Stomach (tissue), 9 donors: Measurements from ENCODE around the gene ETFB. TPM values are rescaled to one million over a fixed set of nuclear protein-coding genes. Genes with fewer than 3 reads are reported as not detected.

ENCODE experiments used
- DNase-seq, 2 donors: peaks; one replicate each; pipeline versions ENCODE4 v3.0.0 to v3.0.0-alpha.2; 2013 to 2019
- H3K27ac ChIP-seq, 5 donors: fragments of 200-600 bp in 4 of 5; sonication (generic) in 4 of 5; one replicate each; pipeline ENCODE4 v1.5.1; 2013 to 2019; ENCODE audit warnings: mild to moderate bottlenecking in 1 of 5, moderate library complexity in 1 of 5
- H3K27me3 ChIP-seq, 3 donors: fragments of 200-600 bp; sonication (generic); one replicate each; pipeline ENCODE4 v1.5.1; 2017 to 2019; ENCODE audit warnings: mixed run types in 1 of 3
- H3K36me3 ChIP-seq, 4 donors: fragments of 200-600 bp; sonication (generic); 1 replicate in 3 of 4; 2 replicates in 1 of 4; pipeline ENCODE4 v1.5.1; 2016 to 2019
- H3K4me1 ChIP-seq, 4 donors: fragments of 200-600 bp; sonication (generic); one replicate each; pipeline ENCODE4 v1.5.1; 2016 to 2019
- H3K4me3 ChIP-seq, 4 donors: fragments of 200-600 bp; sonication (generic) in 3 of 4; one replicate each; pipeline ENCODE4 v1.5.1; 2016 to 2019; ENCODE audit warnings: mild to moderate bottlenecking in 1 of 4
- H3K9me3 ChIP-seq, 4 donors: fragments of 200-600 bp; sonication (generic); one replicate each; pipeline ENCODE4 v1.5.1; 2016 to 2019
- CTCF ChIP-seq, 7 experiments: fragments of 450-650 bp in 4 of 7; fragments of 200-600 bp in 3 of 7; sonication (generic) in 3 of 7; IDR thresholded peaks; one replicate each; pipeline ENCODE4 v1.5.1; 2016 to 2019; ENCODE audit warnings: antibody characterized with exemption in 7 of 7, control low read depth in 2 of 7, mild to moderate bottlenecking in 1 of 7
- EP300 ChIP-seq: sonication (generic); formaldehyde crosslinking; IDR thresholded peaks from one replicate; pipeline ENCODE4 v1.6.1; 2017; ENCODE audit warnings: antibody characterized with exemption
- POLR2A ChIP-seq, 4 donors: fragments of 450-650 bp; IDR thresholded peaks; one replicate each; pipeline ENCODE4 v1.6.1; 2016; ENCODE audit warnings: antibody characterized with exemption in 4 of 4, control low read depth in 2 of 4, mild to moderate bottlenecking in 1 of 4, moderate library complexity in 1 of 4
- POLR2AphosphoS5 ChIP-seq, 3 donors: sonication (generic); formaldehyde crosslinking; IDR thresholded peaks; one replicate each; pipeline ENCODE4 v1.6.1; 2016; ENCODE audit warnings: antibody characterized with exemption in 3 of 3
- whole genome bisulfite sequencing, 5 donors: extraction: QIAGEN DNeasy Blood & Tissue Kit in 3 of 5; methylation state at CpG; one replicate each; pipeline versions ENCODE4 v1.1.5 to v1.1.7; 2013 to 2018; 5-methylcytosine and 5-hydroxymethylcytosine counted together
- intact Hi-C: fragments of 100-400 bp; cut with DNase I; formaldehyde crosslinking; loops from one replicate; pipeline ENCODE4 v1.15.1; 2023; ENCODE audit warnings: low total_unique reads
- polyA plus RNA-seq, 3 donors: library from polyadenylated mRNA; stranded (reverse); fragments of 200-250 nt; gene quantifications; one replicate each; pipeline ENCODE4 v1.2.3, GENCODE V29; 2013
- total RNA-seq, 5 donors: library from RNA; depleted of rRNA; stranded (reverse); fragments of >200 nt; gene quantifications; one replicate each; pipeline versions ENCODE4 v1.1.0 to v1.2.3, GENCODE V29; 2014 to 2016
- donor health status: healthy with polysubstance abuse.
- donor health status: Bipolar disorder and iron deficiency.
- donor health status: healthy.

ETFB gene
- total and polyA plus RNA-seq, 8 donors: 1.2 to 211 (median 105) TPM

- no peaks in the 10 kb centered on the region for H3K4me1 ChIP-seq
- 44 to 55% (median 49%) methylated on average over 5 of the region's 5 CpGs for WGBS, 5 donors
- peaks cover 0 to 56% (median 11%) of the 10 kb centered on the region in 3 donors for H3K27me3 ChIP-seq
- H3K4me3 ChIP-seq: no peak overlapping the region
- peaks cover 0 to 9% (median 6%) of the 10 kb centered on the region in 4 donors for H3K9me3 ChIP-seq
- intact Hi-C loops: no loop called here
- no peak overlapping the region for H3K27ac ChIP-seq
- DNase-seq: no peak
- TF ChIP-seq POLR2AphosphoS5 (IDR thresholded peaks at IDR 0.05): no peak
- TF ChIP-seq POLR2A (IDR thresholded peaks at IDR 0.05): no peak
- no peak for TF ChIP-seq EP300
- no peak for TF ChIP-seq CTCF (IDR thresholded peaks at IDR 0.05)
- no peaks in the 10 kb centered on the region for H3K36me3 ChIP-seq
Measured at GRCh38 chr19:51297406-51297805, 68.8 kb downstream of the ETFB start.

- peaks cover 0 to 56% (median 11%) of the 10 kb centered on the region in 3 donors for H3K27me3 ChIP-seq
- no peak overlapping the region for H3K27ac ChIP-seq
- no peaks in the 10 kb centered on the region for H3K4me1 ChIP-seq
- no peak for DNase-seq
- H3K4me3 ChIP-seq: no peak overlapping the region
- 51 to 80% (median 61%) methylated on average over 5 to 9 of the region's 9 CpGs for WGBS, 5 donors
- peaks cover 0 to under 1% (median 0%) of the 10 kb centered on the region in 4 donors for H3K9me3 ChIP-seq
- intact Hi-C loops: no loop called here
- TF ChIP-seq POLR2AphosphoS5 (IDR thresholded peaks at IDR 0.05) (no peak), CTCF (IDR thresholded peaks at IDR 0.05) (no peak), POLR2A (IDR thresholded peaks at IDR 0.05) (no peak), EP300 (no peak)
- no peaks in the 10 kb centered on the region for H3K36me3 ChIP-seq
Measured at GRCh38 chr19:51296336-51297093, 69.7 kb downstream of the ETFB start.

- H3K27ac ChIP-seq: no peak overlapping the region
- H3K36me3 ChIP-seq: no peaks in the 10 kb centered on the region
- no peaks in the 10 kb centered on the region for H3K4me1 ChIP-seq
- peaks cover 0 to 58% (median 11%) of the 10 kb centered on the region in 3 donors for H3K27me3 ChIP-seq
- no peak for DNase-seq
- H3K9me3 ChIP-seq: peaks cover 0 to 2% (median 2%) of the 10 kb centered on the region in 4 donors
- no peak overlapping the region for H3K4me3 ChIP-seq
- TF ChIP-seq EP300: no peak
- TF ChIP-seq POLR2A (IDR thresholded peaks at IDR 0.05): no peak
- TF ChIP-seq POLR2AphosphoS5 (IDR thresholded peaks at IDR 0.05): no peak
- no peak for TF ChIP-seq CTCF (IDR thresholded peaks at IDR 0.05)
- WGBS, 5 donors: 38 to 45% (median 39%) methylated on average over 15 of the region's 15 CpGs
- intact Hi-C loops: no loop called here
Measured at GRCh38 chr19:51295382-51296126, 70.6 kb downstream of the ETFB start.

Other genes with a start within 250 kb of the ETFB start
- 10 to 100 TPM in 1 of 5 donors, 1 to 10 TPM in 3, not detected in 1; 1.1 to 13.9 (median 1.9) TPM for gene SIGLEC9, start 241.5 kb downstream of the ETFB start, total RNA-seq
- 1 to 10 TPM in 1 of 3 donors, under 1 TPM in 2; 0.61 to 3.6 (median 0.80) TPM for gene SIGLEC9, start 241.5 kb downstream of the ETFB start, polyA plus RNA-seq
- gene SIGLEC7, start 224.1 kb downstream of the ETFB start, total RNA-seq: 1 to 10 TPM in 1 of 5 donors, under 1 TPM in 1, not detected in 3; 0.18 to 1.3 TPM
- 1 to 10 TPM in 1 of 3 donors, under 1 TPM in 1, not detected in 1; 0.50 to 1.8 TPM for gene SIGLEC7, start 224.1 kb downstream of the ETFB start, polyA plus RNA-seq
- 1 to 10 TPM in 2 of 5 donors, not detected in 3; 3.7 to 4.8 TPM for gene CD33, start 141.3 kb downstream of the ETFB start, total RNA-seq
- gene CD33, start 141.3 kb downstream of the ETFB start, polyA plus RNA-seq: 1 to 10 TPM; 1.7 to 3.0 (median 1.7) TPM
- gene SIGLECL1, start 115.3 kb downstream of the ETFB start, total RNA-seq: not detected
- gene SIGLECL1, start 115.3 kb downstream of the ETFB start, polyA plus RNA-seq: not detected
- gene IGLON5, start 54.7 kb downstream of the ETFB start, total RNA-seq: under 1 TPM in 1 of 5 donors, not detected in 4; 0.18 TPM
- under 1 TPM in 1 of 3 donors, not detected in 2; 0.13 TPM for gene IGLON5, start 54.7 kb downstream of the ETFB start, polyA plus RNA-seq
- gene VSIG10L, start 24.2 kb downstream of the ETFB start, total RNA-seq: 1 to 10 TPM in 1 of 5 donors, under 1 TPM in 2, not detected in 2; 0.29 to 2.2 (median 0.37) TPM
- gene VSIG10L, start 24.2 kb downstream of the ETFB start, polyA plus RNA-seq: 10 to 100 TPM in 1 of 3 donors, 1 to 10 TPM in 1, not detected in 1; 1.1 to 39.6 TPM
- gene CLDND2, start 2.6 kb upstream of the ETFB start, total RNA-seq: not detected
- gene CLDND2, start 2.6 kb upstream of the ETFB start, polyA plus RNA-seq: 1 to 10 TPM in 2 of 3 donors, under 1 TPM in 1; 0.88 to 4.3 (median 1.3) TPM
- 1 to 10 TPM in 1 of 5 donors, not detected in 4; 7.7 TPM for gene NKG7, start 6.3 kb upstream of the ETFB start, total RNA-seq
- 1 to 10 TPM; 2.1 to 7.3 (median 3.1) TPM for gene NKG7, start 6.3 kb upstream of the ETFB start, polyA plus RNA-seq
- not detected for gene LIM2, start 21.6 kb upstream of the ETFB start, total RNA-seq
- not detected for gene LIM2, start 21.6 kb upstream of the ETFB start, polyA plus RNA-seq
- gene C19orf84, start 24.2 kb upstream of the ETFB start, total RNA-seq: not detected
- gene C19orf84, start 24.2 kb upstream of the ETFB start, polyA plus RNA-seq: not detected
- gene SIGLEC10, start 51.3 kb upstream of the ETFB start, total RNA-seq: 10 to 100 TPM in 1 of 5 donors, 1 to 10 TPM in 2, not detected in 2; 1.1 to 21.4 (median 4.6) TPM
- 1 to 10 TPM; 1.7 to 3.1 (median 2.3) TPM for gene SIGLEC10, start 51.3 kb upstream of the ETFB start, polyA plus RNA-seq
- 1 to 10 TPM in 2 of 5 donors, not detected in 3; 1.1 to 2.3 TPM for gene SIGLEC8, start 92.1 kb upstream of the ETFB start, total RNA-seq
- gene SIGLEC8, start 92.1 kb upstream of the ETFB start, polyA plus RNA-seq: 1 to 10 TPM in 1 of 3 donors, under 1 TPM in 2; 0.20 to 1.1 (median 0.56) TPM
- not detected for gene CEACAM18, start 112.2 kb upstream of the ETFB start, total RNA-seq
- not detected for gene CEACAM18, start 112.2 kb upstream of the ETFB start, polyA plus RNA-seq
- gene SIGLEC12, start 135.4 kb upstream of the ETFB start, total RNA-seq: under 1 TPM in 1 of 5 donors, not detected in 4; 0.37 TPM
- gene SIGLEC12, start 135.4 kb upstream of the ETFB start, polyA plus RNA-seq: 1 to 10 TPM in 1 of 3 donors, under 1 TPM in 1, not detected in 1; 0.10 to 1.2 TPM
- 1 to 10 TPM in 1 of 5 donors, not detected in 4; 7.1 TPM for gene SIGLEC6, start 165.3 kb upstream of the ETFB start, total RNA-seq
- gene SIGLEC6, start 165.3 kb upstream of the ETFB start, polyA plus RNA-seq: 1 to 10 TPM in 1 of 3 donors, under 1 TPM in 1, not detected in 1; 0.50 to 2.4 TPM
- 10 to 100 TPM in 1 of 5 donors, 1 to 10 TPM in 4; 3.8 to 12.9 (median 5.0) TPM for gene ZNF175, start 204.9 kb upstream of the ETFB start, total RNA-seq
- gene ZNF175, start 204.9 kb upstream of the ETFB start, polyA plus RNA-seq: 1 to 10 TPM; 1.2 to 3.1 (median 1.7) TPM